ENCODE measurements around the gene OR1E2.

Gene OR1E2

GRCh38 chr17:3448059-3448665 lies 14.5 kb upstream of the OR1E2 start:
- TF ChIP-seq EZH2phosphoT487 (IDR thresholded peaks at IDR 0.05; ENCODE audit: borderline replicate concordance, low read length): no peak
- TF ChIP-seq CTCF (IDR thresholded peaks at IDR 0.05; ENCODE audit: low read depth, low read length, poor library complexity, severe bottlenecking): peak; percentile 20
- H3F3A ChIP-seq (ENCODE audit: control insufficient read depth, insufficient read depth): no peaks in the 10 kb centered on the region
- H3K4me2 ChIP-seq (ENCODE audit: low read length): no peak overlapping the region
- no peaks in the 10 kb centered on the region for H3K27me3 ChIP-seq (ENCODE audit: control insufficient read depth, low read length)
- no peak overlapping the region for H3K27ac ChIP-seq (ENCODE audit: low read depth, low read length)
- H3K4me1 ChIP-seq (ENCODE audit: control insufficient read depth, low read length): peaks cover 6% of the 10 kb centered on the region
- no peaks in the 10 kb centered on the region for H3K79me2 ChIP-seq (ENCODE audit: control insufficient read depth, low read length)
- no peaks in the 10 kb centered on the region for H3K9me2 ChIP-seq (replicated peaks; ENCODE audit: control insufficient read depth, low read length)
- H3K36me3 ChIP-seq (ENCODE audit: control insufficient read depth, low read length): no peaks in the 10 kb centered on the region
- H4K20me1 ChIP-seq (ENCODE audit: control insufficient read depth, insufficient read depth, low read depth, low read length): no peaks in the 10 kb centered on the region
- no peak overlapping the region for H3K4me3 ChIP-seq (ENCODE audit: low read length)
- H3K9me3 ChIP-seq (ENCODE audit: control insufficient read depth, insufficient read depth, low read length): no peaks in the 10 kb centered on the region

GRCh38 chr17:3447625-3448024 lies 14.0 kb upstream of the OR1E2 start:
- no peaks in the 10 kb centered on the region for H3K9me3 ChIP-seq (ENCODE audit: control insufficient read depth, insufficient read depth, low read length)
- no peaks in the 10 kb centered on the region for H3K36me3 ChIP-seq (ENCODE audit: control insufficient read depth, low read length)
- no peaks in the 10 kb centered on the region for H3K9me2 ChIP-seq (replicated peaks; ENCODE audit: control insufficient read depth, low read length)
- peaks cover 6% of the 10 kb centered on the region for H3K4me1 ChIP-seq (ENCODE audit: control insufficient read depth, low read length)
- H3K4me2 ChIP-seq (ENCODE audit: low read length): no peak overlapping the region
- no peaks in the 10 kb centered on the region for H4K20me1 ChIP-seq (ENCODE audit: control insufficient read depth, insufficient read depth, low read depth, low read length)
- H3K79me2 ChIP-seq (ENCODE audit: control insufficient read depth, low read length): no peaks in the 10 kb centered on the region
- no peaks in the 10 kb centered on the region for H3K27me3 ChIP-seq (ENCODE audit: control insufficient read depth, low read length)
- TF ChIP-seq EZH2phosphoT487 (IDR thresholded peaks at IDR 0.05; ENCODE audit: borderline replicate concordance, low read length): no peak
- peak; percentile 64 for TF ChIP-seq CTCF (IDR thresholded peaks at IDR 0.05; ENCODE audit: low read depth, low read length, poor library complexity, severe bottlenecking)
- H3K27ac ChIP-seq (ENCODE audit: low read depth, low read length): no peak overlapping the region
- no peaks in the 10 kb centered on the region for H3F3A ChIP-seq (ENCODE audit: control insufficient read depth, insufficient read depth)
- H3K4me3 ChIP-seq (ENCODE audit: low read length): no peak overlapping the region

GRCh38 chr17:3440451-3440850 lies 6.8 kb upstream of the OR1E2 start:
- Histone ChIP-seq H4K20me1 (ENCODE audit: control insufficient read depth, insufficient read depth, low read depth, low read length) (no peaks in the 10 kb centered on the region), H3K4me2 (ENCODE audit: low read length) (no peak overlapping the region), H3K4me1 (ENCODE audit: control insufficient read depth, low read length) (no peaks in the 10 kb centered on the region), H3K27ac (ENCODE audit: low read depth, low read length) (no peak overlapping the region), H3K27me3 (ENCODE audit: control insufficient read depth, low read length) (peaks cover 2% of the 10 kb centered on the region; the same call in 1 of the 2 replicates), H3K79me2 (ENCODE audit: control insufficient read depth, low read length) (no peaks in the 10 kb centered on the region), H3K9me2 (replicated peaks; ENCODE audit: control insufficient read depth, low read length) (no peaks in the 10 kb centered on the region), H3K9me3 (ENCODE audit: control insufficient read depth, insufficient read depth, low read length) (no peaks in the 10 kb centered on the region), H3K36me3 (ENCODE audit: control insufficient read depth, low read length) (no peaks in the 10 kb centered on the region), H3K4me3 (ENCODE audit: low read length) (no peak overlapping the region), H3F3A (ENCODE audit: control insufficient read depth, insufficient read depth) (no peaks in the 10 kb centered on the region)
- TF ChIP-seq CTCF (IDR thresholded peaks at IDR 0.05; ENCODE audit: low read depth, low read length, poor library complexity, severe bottlenecking) (no peak), EZH2phosphoT487 (IDR thresholded peaks at IDR 0.05; ENCODE audit: borderline replicate concordance, low read length) (no peak)
